MCF 10A (cell line): Measurements from ENCODE around the gene ARL8A. TPM values are rescaled to one million over a fixed set of nuclear protein-coding genes. Genes with fewer than 3 reads are reported as not detected.

ENCODE experiments used
- BruUV-seq: library from RNA; stranded (reverse); fragments of 400-500 nt; replicated peaks from 2 replicates; lab custom pipeline; 2021; lab: Mats Ljungman, UMichigan
- CTCF ChIA-PET: fragments of 300-600 bp; sonication (Branson Sonifier 250); formaldehyde crosslinking; extraction: SDS; loops from one replicate; lab custom pipeline; 2021; ENCODE audit warnings: antibody characterized with exemption, inconsistent platforms; lab: Yijun Ruan, JAX
- POLR2A ChIA-PET: fragments of 300-600, 350-650 bp; sonication (Branson Sonifier 250); formaldehyde crosslinking; extraction: SDS; loops from one replicate; lab custom pipeline; 2020; ENCODE audit warnings: antibody characterized with exemption, inconsistent platforms; lab: Yijun Ruan, JAX
- DNase-seq: peaks from one replicate; pipeline ENCODE4 v3.0.0-alpha.2; 2018; ENCODE audit not compliant: unreplicated experiment
- H3K27ac Mint-ChIP-seq: one replicate; pipeline ENCODE4 v1.8.0; 2022; ENCODE audit warnings: mild to moderate bottlenecking, low read depth, mixed read lengths; ENCODE audit not compliant: unreplicated experiment
- H3K27me3 Mint-ChIP-seq: one replicate; pipeline ENCODE4 v1.8.0; 2022; ENCODE audit warnings: mixed read lengths; ENCODE audit not compliant: insufficient read depth, unreplicated experiment
- H3K36me3 Mint-ChIP-seq: one replicate; pipeline ENCODE4 v1.8.0; 2022; ENCODE audit warnings: mild to moderate bottlenecking, moderate library complexity, mixed read lengths; ENCODE audit not compliant: insufficient read depth, unreplicated experiment
- H3K4me1 Mint-ChIP-seq: one replicate; pipeline ENCODE4 v1.8.0; 2022; ENCODE audit warnings: mixed read lengths; ENCODE audit not compliant: insufficient read depth, unreplicated experiment
- H3K4me3 Mint-ChIP-seq: one replicate; pipeline ENCODE4 v1.8.0; 2022; ENCODE audit warnings: mild to moderate bottlenecking, moderate library complexity, mixed read lengths; ENCODE audit not compliant: unreplicated experiment
- H3K9me3 Mint-ChIP-seq: one replicate; pipeline ENCODE4 v1.8.0; 2022; ENCODE audit warnings: mixed read lengths; ENCODE audit not compliant: unreplicated experiment
- intact Hi-C: fragments of 100-400 bp; cut with micrococcal nuclease; formaldehyde crosslinking; loops from 2 replicates; pipeline ENCODE4 v1.14.1; 2022
- total RNA-seq: library from RNA; stranded (reverse); gene quantifications from 2 replicates; pipeline ENCODE4 v1.2.3, GENCODE V29; 2022
- TF ChIP-seq, protein P1 (sequence below): fragments of 200-600 bp; IDR thresholded peaks from one replicate; pipeline ENCODE4 v1.8.0; 2022; ENCODE audit warnings: antibody characterized with exemption, mild to moderate bottlenecking; ENCODE audit not compliant: unreplicated experiment

The ARL8A gene
- total RNA-seq, 1 experiment from 2014 or later: 94.8 TPM

GRCh38 chr1:202156590-202156989, 12.1 kb upstream of the ARL8A start:
- Mint-ChIP-seq H3K4me3 (no peak overlapping the region), H3K36me3 (peaks cover 6% of the 10 kb centered on the region), H3K4me1 (peaks cover 19% of the 10 kb centered on the region), H3K27ac (no peak overlapping the region), H3K27me3 (peaks cover 11% of the 10 kb centered on the region), H3K9me3 (no peaks in the 10 kb centered on the region)
- CTCF ChIA-PET: interaction anchor here (0.6 to 4.7 kb wide), 9 partner anchors 10 to 1595 kb away, joined by 3 to 44 read pairs (median 5); no protein-coding TSS in a partner anchor
- no peak for DNase-seq
- POLR2A ChIA-PET: interaction anchor here (0.7 kb wide), 1 partner anchor 650 kb away, joined by 5 read pairs; no protein-coding TSS in a partner anchor
- no TSS peak for BruUV-seq
- intact Hi-C loops: no loop called here
- TF ChIP-seq, protein P1, sequence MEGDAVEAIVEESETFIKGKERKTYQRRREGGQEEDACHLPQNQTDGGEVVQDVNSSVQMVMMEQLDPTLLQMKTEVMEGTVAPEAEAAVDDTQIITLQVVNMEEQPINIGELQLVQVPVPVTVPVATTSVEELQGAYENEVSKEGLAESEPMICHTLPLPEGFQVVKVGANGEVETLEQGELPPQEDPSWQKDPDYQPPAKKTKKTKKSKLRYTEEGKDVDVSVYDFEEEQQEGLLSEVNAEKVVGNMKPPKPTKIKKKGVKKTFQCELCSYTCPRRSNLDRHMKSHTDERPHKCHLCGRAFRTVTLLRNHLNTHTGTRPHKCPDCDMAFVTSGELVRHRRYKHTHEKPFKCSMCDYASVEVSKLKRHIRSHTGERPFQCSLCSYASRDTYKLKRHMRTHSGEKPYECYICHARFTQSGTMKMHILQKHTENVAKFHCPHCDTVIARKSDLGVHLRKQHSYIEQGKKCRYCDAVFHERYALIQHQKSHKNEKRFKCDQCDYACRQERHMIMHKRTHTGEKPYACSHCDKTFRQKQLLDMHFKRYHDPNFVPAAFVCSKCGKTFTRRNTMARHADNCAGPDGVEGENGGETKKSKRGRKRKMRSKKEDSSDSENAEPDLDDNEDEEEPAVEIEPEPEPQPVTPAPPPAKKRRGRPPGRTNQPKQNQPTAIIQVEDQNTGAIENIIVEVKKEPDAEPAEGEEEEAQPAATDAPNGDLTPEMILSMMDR: no peak

DNA sequence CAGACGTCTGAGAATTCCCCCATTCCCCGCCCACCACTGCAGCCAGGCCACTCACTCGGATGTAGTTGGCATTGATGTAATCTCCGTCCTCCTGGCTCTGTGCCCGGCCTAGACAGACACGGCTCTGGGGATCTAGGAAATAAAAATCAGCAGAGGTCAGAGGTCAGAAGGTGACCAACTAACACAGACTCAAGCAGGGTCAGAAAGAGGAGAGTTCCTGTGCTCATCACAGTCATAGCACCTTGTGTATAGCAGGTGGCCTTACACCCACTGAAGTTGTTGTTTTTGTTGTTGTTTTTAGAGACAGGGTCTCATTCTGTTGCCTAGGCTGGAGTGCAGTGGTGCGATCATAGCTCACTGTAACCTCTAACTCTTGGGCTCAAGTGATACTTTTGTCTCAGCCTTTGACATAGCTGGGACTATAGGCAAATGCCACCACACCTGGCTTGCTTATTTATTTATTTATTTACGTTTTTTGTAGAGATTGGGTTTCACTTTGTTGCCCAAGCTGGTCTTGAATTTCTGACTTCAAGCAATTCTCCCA, 11.0 kb upstream of the ARL8A start:
- H3K9me3 Mint-ChIP-seq: no peaks in the 10 kb centered on the region
- peaks cover 1% of the 10 kb centered on the region for H3K36me3 Mint-ChIP-seq
- H3K4me1 Mint-ChIP-seq: peaks cover 14% of the 10 kb centered on the region
- H3K27me3 Mint-ChIP-seq: peaks cover under 1% of the 10 kb centered on the region
- DNase-seq: peak; percentile 92
- ChIA-PET POLR2A (interaction anchor here (0.7 kb wide), 1 partner anchor 649 kb away, joined by 5 read pairs; no protein-coding TSS in a partner anchor), CTCF (interaction anchor here (0.6 to 4.7 kb wide), 20 partner anchors 9 to 1306 kb away, joined by 3 to 44 read pairs (median 4); no protein-coding TSS in a partner anchor)
- no TSS peak for BruUV-seq
- no peak overlapping the region for H3K4me3 Mint-ChIP-seq
- TF ChIP-seq, protein P1: no peak
- intact Hi-C loops: no loop called here
- no peak overlapping the region for H3K27ac Mint-ChIP-seq

DNA sequence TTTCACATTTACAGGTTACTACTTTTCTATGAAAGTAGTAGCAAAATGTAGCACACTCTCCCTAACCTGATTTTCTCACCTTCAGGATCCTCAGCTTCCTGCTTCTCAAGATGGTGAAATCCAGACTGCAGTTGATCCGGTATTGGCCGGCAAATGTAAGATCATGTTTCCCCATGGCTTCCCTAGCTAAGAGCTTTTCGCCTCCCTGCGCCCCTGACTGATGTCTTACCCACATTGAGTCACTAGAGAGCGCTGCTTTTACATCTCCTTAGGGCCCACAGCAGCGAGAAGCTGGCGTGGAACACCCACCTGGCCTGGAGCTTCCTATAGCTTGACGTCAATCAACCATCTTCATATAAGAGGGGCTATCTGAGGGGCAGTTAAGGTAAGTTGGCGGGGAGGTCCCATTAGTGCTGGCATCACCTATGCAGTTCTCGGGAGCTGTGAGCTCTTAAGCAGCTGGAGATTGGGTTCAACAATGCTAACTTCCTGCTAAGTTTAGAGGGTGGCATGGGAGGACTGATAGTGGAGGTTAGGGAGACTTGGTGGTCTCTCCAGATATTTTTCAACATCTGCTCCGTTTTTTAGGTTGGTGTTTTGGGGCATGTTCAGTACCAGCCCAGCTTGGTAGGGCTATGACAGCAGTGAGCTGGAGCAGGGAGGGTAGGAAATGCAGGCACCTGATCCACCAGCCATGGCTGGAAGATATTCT, 10.4 kb upstream of the ARL8A start:
- no TSS peak for BruUV-seq
- peaks cover 12% of the 10 kb centered on the region for H3K4me1 Mint-ChIP-seq
- no peaks in the 10 kb centered on the region for H3K9me3 Mint-ChIP-seq
- CTCF ChIA-PET: interaction anchor here (0.5 to 4.7 kb wide), 21 partner anchors 9 to 524 kb away, joined by 3 to 44 read pairs (median 4); no protein-coding TSS in a partner anchor
- intact Hi-C loops: no loop called here
- no peak overlapping the region for H3K4me3 Mint-ChIP-seq
- H3K27ac Mint-ChIP-seq: no peak overlapping the region
- no peaks in the 10 kb centered on the region for H3K36me3 Mint-ChIP-seq
- DNase-seq: peak; percentile 92
- TF ChIP-seq, protein P1: peak; percentile 58
- POLR2A ChIA-PET: interaction anchor here (0.7 to 0.9 kb wide), 4 partner anchors 11 to 708 kb away, joined by 3 to 8 read pairs (median 4); partner anchors contain the start of gene ARL8A
- no peaks in the 10 kb centered on the region for H3K27me3 Mint-ChIP-seq
